Epidermal melanocyte (primary cell): ENCODE measurements around the gene SFRP5.

Experiments used
- DNase-seq: peaks from one replicate; pipeline ENCODE4 v3.0.0; 2011; ENCODE audit warnings: low spot score; ENCODE audit not compliant: insufficient read length

Gene SFRP5, protein sequence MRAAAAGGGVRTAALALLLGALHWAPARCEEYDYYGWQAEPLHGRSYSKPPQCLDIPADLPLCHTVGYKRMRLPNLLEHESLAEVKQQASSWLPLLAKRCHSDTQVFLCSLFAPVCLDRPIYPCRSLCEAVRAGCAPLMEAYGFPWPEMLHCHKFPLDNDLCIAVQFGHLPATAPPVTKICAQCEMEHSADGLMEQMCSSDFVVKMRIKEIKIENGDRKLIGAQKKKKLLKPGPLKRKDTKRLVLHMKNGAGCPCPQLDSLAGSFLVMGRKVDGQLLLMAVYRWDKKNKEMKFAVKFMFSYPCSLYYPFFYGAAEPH

DNA sequence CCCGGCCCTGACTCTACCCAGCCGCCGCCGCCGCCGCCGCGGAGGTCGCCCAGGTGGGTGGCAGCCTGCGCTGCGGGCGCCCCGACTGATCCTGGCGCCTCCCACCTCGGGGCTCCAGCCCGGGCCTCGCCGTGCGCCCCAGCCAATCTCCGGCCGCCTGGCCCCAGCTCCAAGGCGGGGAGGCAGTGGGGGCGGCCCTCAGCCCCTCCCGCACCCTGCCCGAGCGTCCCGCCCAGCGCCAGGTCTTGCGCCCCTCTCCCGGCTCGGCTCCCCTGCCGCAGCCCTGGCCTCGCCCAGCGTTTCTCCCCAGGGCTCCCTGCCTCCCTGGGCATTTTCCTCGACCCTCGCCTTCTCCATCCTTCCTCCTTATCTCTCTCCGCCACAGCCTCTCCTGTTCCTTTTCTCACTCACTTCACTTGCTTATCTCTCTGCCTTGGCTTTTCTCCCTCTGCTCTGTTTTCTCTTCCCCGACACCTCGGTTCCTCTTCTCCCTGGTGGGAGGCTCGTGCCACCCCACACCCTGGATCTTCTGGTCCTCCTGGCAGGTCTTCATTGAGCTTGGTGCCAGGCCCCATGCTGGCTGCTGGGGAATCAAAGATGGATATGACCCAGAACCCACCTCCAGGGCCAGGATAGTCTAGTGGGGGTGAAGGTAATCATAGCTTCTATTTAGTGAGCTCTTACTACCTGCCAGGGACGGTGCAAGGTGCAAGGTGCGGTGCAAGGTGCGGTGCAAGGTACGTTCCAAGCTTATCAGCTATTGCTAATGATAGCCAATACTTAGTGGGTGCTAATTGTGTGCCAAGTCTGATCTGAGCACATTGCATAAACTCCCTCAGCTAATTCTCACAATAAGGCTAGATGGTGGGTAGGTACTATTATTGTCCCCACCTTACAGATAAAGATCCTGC, at the start of gene SFRP5:
Gene SFRP5, minus strand, starts transcription at position 87 of the 911 bp plus-strand sequence. CDS start 166 bp downstream, outside the sequence.
- no peak for DNase-seq

- DNase-seq, result no peak
These were observed 48.4 kb upstream of the SFRP5 start for GRCh38 chr10:97820096-97820704.

- no peak for DNase-seq
These were observed 46.8 kb upstream of the SFRP5 start for GRCh38 chr10:97818572-97818971.

DNA sequence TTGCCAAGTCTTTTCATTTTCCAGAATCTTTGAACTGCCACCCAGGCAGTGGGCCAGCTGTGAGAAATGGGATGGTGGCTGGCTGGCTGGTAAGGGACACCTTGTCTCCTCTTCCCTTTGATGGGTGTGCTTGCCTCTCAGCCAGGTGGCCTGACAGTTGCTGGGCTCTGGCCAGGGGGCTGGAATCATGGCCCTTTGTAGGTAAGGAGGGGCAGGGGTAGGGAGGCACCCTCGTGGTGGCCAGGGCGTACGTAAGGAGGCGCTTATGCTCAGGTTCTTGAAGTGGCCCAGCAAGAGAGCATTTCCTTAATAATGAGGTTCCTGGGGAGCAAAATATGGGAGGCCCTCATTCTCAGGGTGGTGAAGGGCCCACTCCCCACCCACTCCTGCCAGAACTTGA, 44.8 kb upstream of the SFRP5 start:
- no peak for DNase-seq

DNA sequence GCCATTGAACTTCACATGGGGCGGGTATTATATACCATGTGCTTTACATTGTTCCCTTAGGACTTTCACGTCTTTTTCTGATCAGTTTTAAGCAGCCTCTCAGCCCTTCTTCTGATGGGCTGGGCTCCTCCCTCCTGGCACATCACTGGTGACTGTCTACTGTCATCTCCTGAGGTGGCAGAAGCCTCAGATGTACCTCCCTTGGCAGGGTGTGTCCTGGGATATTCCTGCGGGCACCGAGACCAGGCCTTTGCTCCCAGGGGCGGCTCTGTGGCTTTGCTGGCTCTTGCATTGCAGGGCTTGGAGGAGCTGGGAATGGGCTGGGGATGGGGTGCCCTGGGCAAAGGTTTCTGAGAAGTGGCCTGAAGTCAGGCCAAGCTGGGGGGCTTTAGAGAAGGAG, 43.2 kb upstream of the SFRP5 start:
- no peak for DNase-seq

GRCh38 chr10:97813311-97813710, 41.5 kb upstream of the SFRP5 start:
- DNase-seq, result no peak

- DNase-seq, result no peak
These were observed 40.9 kb upstream of the SFRP5 start for GRCh38 chr10:97812696-97813095.

GRCh38 chr10:97811958-97812357, 40.2 kb upstream of the SFRP5 start:
- no peak for DNase-seq

GRCh38 chr10:97810446-97810845, 38.6 kb upstream of the SFRP5 start:
- no peak for DNase-seq

GRCh38 chr10:97805949-97806348, 34.1 kb upstream of the SFRP5 start:
- DNase-seq, result no peak

- DNase-seq, result no peak
These were observed 33.5 kb upstream of the SFRP5 start for GRCh38 chr10:97805096-97805884.

DNA sequence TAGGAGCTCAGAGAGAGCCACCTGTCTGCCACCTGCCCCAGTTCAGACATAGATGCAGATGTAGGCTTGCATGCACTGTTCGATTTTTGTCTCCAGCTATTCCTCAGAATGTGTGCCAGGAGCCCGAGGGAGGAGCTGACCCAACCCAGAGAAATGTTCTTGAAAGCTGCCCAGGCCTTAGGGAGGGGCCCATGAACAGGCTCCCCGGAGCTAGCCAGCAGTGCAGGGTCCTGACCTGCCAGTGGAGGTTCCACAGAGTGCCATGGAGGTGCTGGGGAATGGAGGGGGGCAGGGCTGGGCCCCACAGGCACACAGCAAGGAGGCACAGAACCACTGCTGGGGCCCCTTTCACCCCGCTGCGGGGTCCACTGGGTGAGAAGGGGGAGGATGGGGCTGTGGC, 29.6 kb upstream of the SFRP5 start:
- DNase-seq, result no peak

DNA sequence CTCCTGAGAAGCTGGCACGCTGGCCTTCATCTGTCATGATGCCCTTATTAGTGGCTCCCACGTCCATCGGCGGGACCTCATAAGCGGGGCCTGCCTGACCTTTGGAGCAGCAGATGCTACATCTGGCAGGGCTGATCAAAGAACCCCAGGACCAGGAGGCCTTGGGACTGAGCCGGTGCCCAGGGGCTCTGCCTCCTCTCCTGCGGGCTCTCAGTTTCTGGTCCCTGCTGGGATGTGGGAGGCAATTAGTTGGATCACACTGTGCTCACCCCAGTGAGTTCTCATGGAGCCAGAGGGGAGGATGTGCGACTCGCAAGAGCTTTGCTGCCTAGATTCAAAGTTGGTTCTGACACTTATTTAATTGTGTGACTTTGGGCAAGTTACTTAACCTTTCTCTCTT, 28.7 kb upstream of the SFRP5 start:
- no peak for DNase-seq

DNA sequence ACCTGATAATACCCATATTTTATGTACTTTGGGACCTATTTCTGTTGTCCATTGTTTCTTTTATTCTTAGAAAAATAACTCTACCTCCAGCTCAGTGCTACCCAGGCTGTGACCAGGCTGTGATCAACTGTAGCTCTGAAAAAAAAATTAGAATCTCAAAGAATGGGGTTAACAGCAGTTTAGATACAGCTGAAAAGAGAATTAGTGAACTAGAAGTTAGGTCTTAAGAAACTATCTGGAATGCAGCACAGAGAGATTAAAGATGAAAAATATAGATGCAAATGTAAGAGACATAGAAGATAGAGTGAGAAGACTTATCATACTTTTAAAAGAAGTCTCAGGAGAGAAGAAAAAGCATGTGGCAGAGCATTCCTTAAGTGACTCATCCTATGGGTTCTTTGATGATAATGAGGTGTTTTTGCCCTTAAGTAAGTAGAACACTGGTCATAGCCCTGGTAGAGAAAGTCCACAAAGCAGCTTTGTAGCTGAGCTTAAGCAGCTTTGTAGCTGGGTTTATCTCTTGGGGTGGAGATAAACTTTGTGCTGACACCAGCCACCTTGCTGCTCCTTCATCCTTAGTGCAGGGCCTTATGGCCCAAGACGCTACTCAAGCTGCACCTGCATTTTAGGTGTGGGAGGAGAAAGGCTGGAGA, 27.3 kb upstream of the SFRP5 start:
- DNase-seq, result no peak

DNA sequence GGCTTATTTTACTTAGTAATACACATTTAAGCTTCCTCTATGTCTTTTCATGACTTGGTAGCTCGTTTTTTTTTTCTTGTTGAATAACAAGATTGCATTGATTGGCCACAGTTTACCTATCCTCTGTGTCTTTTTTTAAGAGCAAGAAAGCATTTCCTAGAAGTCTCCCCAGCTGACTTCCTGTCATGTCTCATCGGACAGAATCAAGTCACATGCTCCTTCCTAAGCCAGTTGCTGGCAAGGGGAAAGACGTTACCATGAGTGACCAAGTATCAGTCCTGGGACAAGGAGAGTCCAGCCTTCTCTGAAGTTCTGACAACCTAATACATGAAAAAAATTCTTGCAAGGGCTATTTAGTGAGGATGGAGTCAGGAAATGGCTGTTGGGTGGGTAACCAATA, 24.9 kb upstream of the SFRP5 start:
- no peak for DNase-seq

GRCh38 chr10:97795886-97796285, 24.1 kb upstream of the SFRP5 start:
- DNase-seq, result no peak

GRCh38 chr10:97791824-97792721, 20.3 kb upstream of the SFRP5 start:
- DNase-seq, result peak; percentile 68

GRCh38 chr10:97789770-97790397, 18.1 kb upstream of the SFRP5 start:
- no peak for DNase-seq
